Measurements from ENCODE around the gene VHLL.
"Not testable (repeated sequence)": the region's sequence is repeated elsewhere in the genome, so short reads cannot be mapped to it uniquely, and the experiment has no call there.

VHLL gene

DNA sequence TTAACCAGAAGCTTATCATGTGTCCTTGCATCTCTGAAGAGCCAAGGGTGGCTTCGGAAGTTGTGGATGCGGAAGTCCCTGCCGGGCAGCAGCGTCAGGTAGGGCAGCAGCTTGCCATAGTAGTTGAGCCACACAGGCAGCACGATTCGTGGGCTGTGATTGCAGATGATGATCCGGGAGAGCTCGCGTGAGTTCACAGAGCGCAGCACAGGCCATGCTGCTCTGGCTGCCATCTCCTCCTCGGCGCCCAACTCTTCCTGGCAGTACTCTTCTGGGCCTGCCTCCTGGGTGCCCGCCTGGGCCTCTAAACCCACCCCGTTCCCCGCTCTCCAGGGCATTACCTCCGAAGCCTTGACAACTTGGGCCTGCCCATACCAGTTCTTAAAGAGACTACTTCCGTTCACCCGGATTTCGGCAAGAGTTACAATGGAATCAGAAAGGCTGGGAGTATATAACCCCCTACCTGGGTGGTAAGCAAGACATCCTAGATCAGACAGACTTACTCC is at the start of gene VHLL:
VHLL (minus strand) TSS at position 456 of the 506 bp plus-strand sequence; CDS start at position 338, 118 bp downstream.
- H3K4me3 ChIP-seq (ENCODE audit: low read length) = no peak within 1 kb of the TSS
- TF ChIP-seq, protein P1, sequence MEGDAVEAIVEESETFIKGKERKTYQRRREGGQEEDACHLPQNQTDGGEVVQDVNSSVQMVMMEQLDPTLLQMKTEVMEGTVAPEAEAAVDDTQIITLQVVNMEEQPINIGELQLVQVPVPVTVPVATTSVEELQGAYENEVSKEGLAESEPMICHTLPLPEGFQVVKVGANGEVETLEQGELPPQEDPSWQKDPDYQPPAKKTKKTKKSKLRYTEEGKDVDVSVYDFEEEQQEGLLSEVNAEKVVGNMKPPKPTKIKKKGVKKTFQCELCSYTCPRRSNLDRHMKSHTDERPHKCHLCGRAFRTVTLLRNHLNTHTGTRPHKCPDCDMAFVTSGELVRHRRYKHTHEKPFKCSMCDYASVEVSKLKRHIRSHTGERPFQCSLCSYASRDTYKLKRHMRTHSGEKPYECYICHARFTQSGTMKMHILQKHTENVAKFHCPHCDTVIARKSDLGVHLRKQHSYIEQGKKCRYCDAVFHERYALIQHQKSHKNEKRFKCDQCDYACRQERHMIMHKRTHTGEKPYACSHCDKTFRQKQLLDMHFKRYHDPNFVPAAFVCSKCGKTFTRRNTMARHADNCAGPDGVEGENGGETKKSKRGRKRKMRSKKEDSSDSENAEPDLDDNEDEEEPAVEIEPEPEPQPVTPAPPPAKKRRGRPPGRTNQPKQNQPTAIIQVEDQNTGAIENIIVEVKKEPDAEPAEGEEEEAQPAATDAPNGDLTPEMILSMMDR (conservative IDR thresholded peaks at IDR 0.05; ENCODE audit: low read length) = no peak
- no peak for DNase-seq (ENCODE audit: low read depth)

DNA sequence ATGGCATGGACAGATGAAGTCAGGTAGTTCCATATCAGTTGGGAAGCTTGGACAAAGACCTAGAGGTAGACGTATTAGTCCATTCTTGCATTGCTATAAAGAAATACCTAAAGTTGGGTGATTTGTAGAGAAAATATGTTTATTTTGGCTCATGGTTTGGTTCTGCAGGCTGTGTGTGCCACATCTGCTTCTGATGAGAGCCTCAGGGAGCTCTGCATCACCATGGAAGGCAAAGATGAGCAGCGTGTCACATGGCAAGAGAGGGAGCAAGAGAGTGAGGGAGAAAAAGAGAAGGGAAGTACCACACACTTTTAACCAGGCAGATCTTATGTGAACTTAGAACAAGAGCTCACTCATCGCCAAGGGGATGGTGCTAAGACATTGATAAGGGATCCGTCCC is 48.2 kb upstream of the VHLL start:
- DNase-seq (ENCODE audit: low read depth) = peak; percentile 93
- TF ChIP-seq, protein P1 (conservative IDR thresholded peaks at IDR 0.05; ENCODE audit: low read length) = no peak
- H3K4me3 ChIP-seq (ENCODE audit: low read length) = no peak overlapping the region

DNA sequence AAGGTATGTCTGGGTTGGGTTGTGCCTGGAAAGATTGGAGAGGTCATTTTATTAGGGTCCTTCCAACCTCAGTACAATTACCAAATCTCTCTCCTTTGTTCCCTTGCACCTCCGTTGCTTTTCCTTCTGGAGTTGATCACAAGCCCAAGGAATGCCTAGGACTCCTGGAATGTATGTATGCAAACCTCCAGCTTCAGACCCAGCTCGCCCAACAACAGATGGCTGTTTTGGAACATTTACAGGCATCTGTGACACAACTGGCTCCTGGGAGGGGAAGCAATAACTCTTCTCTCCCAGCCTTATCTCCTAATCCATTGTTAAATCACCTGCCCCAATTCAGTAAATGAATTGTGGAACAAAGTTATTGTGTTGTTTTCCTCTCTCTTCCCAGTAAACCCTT is 47.5 kb upstream of the VHLL start:
- DNase-seq (ENCODE audit: low read depth) = peak; percentile 94
- TF ChIP-seq, protein P1 (conservative IDR thresholded peaks at IDR 0.05; ENCODE audit: low read length) = no peak
- no peak overlapping the region for H3K4me3 ChIP-seq (ENCODE audit: low read length)

DNA sequence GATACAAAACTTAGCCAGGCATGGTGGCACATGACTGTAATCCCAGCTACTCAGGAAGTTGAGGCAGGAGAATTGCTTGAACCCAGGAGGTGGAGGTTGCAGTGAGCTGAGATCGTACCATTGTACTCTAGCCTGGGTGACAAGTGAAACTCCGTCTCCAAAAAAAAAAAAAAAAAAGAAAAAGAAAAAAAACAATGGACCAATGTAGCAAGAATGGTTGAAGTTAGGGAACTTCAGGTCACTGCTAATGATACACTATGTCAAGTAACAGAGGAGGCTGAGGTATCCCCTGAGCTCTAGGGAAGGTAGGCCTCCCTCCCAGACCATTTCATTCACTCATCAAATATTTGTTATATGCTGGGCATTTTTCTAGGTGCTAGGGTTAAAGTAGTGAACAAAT is 46.9 kb upstream of the VHLL start:
- DNase-seq (ENCODE audit: low read depth); H3K4me3 ChIP-seq (ENCODE audit: low read length): not testable (repeated sequence)

DNA sequence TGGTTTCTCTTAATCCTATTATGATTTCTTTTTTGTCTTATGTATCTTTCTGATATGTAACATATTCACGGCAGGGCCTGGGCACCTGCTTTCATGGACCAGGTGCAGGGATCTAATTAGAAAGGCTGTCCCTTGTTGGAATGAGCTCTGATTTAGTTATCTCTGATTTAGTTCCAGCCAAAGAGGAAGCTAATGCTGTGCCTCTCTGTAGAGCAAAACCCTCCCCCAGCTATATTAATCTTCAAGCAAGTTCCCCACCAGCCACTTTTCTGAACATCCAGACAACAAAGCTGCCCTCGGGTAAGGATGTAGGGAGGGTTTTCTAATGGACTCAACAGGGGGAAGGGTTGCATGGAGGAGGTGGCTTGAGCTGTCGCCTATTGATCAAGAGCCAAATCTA is 45.3 kb upstream of the VHLL start:
- TF ChIP-seq, protein P1 (conservative IDR thresholded peaks at IDR 0.05; ENCODE audit: low read length) = no peak
- no peak for DNase-seq (ENCODE audit: low read depth)
- no peak overlapping the region for H3K4me3 ChIP-seq (ENCODE audit: low read length)

DNA sequence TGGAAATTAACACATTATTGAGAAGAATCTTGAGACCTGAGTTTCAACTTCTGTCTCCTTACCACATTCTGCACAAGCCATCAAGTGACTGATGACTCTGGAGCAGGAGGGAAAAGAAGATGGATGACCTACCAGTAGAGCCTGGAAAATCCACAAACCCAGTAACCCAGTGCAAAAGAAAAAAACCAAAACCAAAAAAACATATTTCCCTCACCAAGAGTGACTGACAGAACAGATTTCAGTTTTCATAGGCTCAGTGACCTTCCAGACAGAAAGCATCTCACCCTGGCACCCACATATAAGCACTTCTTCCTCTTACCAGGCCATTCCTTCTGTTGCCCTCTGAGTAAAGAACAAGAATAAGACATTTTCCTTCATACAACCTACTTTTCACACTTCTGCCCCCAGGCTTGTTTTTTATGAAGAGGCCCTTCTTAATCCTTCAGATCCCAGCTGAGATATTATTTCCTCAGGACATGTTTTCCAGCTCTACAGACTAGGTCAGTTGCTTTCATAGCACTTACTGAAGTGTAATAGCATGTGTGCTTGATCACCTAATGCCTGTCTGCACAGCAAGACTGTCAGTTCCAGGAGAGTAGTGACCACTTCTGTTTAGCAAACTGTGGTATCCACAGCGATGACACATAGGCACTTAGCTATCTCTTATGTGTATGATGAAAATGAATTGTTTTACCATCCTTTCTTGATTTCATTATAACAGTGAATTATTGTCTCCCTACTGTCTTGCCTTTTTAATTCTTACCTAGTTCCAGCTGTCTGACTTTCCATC is 43.3 kb upstream of the VHLL start:
- TF ChIP-seq, protein P1 (conservative IDR thresholded peaks at IDR 0.05; ENCODE audit: low read length) = no peak
- DNase-seq (ENCODE audit: low read depth) = peak; percentile 61
- no peak overlapping the region for H3K4me3 ChIP-seq (ENCODE audit: low read length)

DNA sequence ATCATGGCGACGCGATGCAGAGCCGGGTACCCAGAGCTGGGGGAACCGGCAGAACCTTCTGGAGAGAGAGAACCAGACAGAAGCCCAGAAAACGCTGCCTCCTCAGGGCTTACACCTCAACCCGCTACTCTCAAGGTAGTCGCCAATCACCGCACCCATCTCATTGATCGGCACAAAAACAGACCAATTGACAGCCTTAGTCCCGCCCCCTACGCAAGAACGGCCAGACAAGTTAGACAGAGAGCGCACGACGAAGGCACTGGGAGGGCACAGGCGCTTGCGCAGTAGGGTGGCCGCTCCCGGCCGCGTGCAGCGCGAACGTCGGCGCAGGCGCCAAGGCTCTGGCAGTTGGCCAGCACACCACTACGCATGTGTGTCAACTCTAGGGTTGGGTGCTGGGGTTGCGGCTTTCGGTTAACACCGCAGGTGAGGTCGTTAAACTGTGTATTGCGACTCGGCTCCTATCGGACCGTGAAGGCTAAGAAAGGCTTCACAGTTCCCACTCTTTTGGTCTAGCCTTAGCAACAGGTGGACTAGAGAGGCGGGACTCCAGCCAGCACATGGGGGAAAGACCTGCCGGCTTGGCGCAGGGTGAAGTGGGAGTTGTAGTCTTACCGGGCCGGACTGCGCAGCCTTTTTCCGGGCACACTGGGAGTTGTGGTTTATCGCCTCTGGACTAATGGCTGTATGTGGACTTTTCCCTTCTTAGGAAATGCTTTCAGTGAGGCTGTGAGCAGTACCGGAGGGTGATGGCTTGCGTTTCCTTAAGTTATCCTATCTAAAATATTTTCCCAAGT is 39.3 kb upstream of the VHLL start, which contains the start of the genes CCT3 and TSACC:
CCT3 (minus strand) TSS at position 113 of the 797 bp plus-strand sequence; CDS start at position 5, 108 bp downstream.
TSACC (plus strand) TSS at position 347 of the 797 bp plus-strand sequence. CDS start 1,232 bp downstream, outside the sequence.
- peak; percentile 100 for DNase-seq (ENCODE audit: low read depth)
- TF ChIP-seq, protein P1 (conservative IDR thresholded peaks at IDR 0.05; ENCODE audit: low read length) = 0 out of 2 replicates have a peak, but pooled peaks have one; percentile 5
- H3K4me3 ChIP-seq (ENCODE audit: low read length) = peak within 1 kb of the TSS; percentile 95
